HL-60 (cell line): ENCODE results near the gene DOCK2.

Experiments used
- CTCF ChIP-seq: IDR thresholded peaks from one replicate; pipeline ENCODE4 v1.5.1; 2011; ENCODE audit warnings: low read length, control low read depth, inconsistent platforms; ENCODE audit not compliant: insufficient read depth
- TF ChIP-seq, protein P1 (sequence below): IDR thresholded peaks from 2 replicates; pipeline ENCODE4 v1.6.1; 2012; ENCODE audit warnings: low read depth; ENCODE audit not compliant: insufficient replicate concordance

- TF ChIP-seq CTCF = no peak
- TF ChIP-seq, protein P1, sequence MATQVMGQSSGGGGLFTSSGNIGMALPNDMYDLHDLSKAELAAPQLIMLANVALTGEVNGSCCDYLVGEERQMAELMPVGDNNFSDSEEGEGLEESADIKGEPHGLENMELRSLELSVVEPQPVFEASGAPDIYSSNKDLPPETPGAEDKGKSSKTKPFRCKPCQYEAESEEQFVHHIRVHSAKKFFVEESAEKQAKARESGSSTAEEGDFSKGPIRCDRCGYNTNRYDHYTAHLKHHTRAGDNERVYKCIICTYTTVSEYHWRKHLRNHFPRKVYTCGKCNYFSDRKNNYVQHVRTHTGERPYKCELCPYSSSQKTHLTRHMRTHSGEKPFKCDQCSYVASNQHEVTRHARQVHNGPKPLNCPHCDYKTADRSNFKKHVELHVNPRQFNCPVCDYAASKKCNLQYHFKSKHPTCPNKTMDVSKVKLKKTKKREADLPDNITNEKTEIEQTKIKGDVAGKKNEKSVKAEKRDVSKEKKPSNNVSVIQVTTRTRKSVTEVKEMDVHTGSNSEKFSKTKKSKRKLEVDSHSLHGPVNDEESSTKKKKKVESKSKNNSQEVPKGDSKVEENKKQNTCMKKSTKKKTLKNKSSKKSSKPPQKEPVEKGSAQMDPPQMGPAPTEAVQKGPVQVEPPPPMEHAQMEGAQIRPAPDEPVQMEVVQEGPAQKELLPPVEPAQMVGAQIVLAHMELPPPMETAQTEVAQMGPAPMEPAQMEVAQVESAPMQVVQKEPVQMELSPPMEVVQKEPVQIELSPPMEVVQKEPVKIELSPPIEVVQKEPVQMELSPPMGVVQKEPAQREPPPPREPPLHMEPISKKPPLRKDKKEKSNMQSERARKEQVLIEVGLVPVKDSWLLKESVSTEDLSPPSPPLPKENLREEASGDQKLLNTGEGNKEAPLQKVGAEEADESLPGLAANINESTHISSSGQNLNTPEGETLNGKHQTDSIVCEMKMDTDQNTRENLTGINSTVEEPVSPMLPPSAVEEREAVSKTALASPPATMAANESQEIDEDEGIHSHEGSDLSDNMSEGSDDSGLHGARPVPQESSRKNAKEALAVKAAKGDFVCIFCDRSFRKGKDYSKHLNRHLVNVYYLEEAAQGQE = no peak
Measured at GRCh38 chr5:169873642-169874041, 236.6 kb downstream of the DOCK2 start.
